ENCODE data around the gene ZBTB4. TPM values are rescaled to one million over a fixed set of nuclear protein-coding genes. Genes with fewer than 3 reads are reported as not detected.

ZBTB4 gene
- total RNA-seq, 1 donor from 2014 or later: 24.6 TPM

- TF ChIP-seq CTCF (conservative IDR thresholded peaks at IDR 0.05; ENCODE audit: low read depth, low read length): no peak
- no peak for DNase-seq (ENCODE audit: low read depth)
These were observed 22.9 kb upstream of the ZBTB4 start for GRCh38 chr17:7502171-7502847.

GRCh38 chr17:7501729-7502128 lies 22.3 kb upstream of the ZBTB4 start:
- no peak for DNase-seq (ENCODE audit: low read depth)
- no peak for TF ChIP-seq CTCF (conservative IDR thresholded peaks at IDR 0.05; ENCODE audit: low read depth, low read length)
- no peak overlapping the region for H3K4me3 ChIP-seq (ENCODE audit: low read depth, low read length)

More at GRCh38 chr17:7502171-7502847, 22.9 kb upstream of the ZBTB4 start:
- H3K4me3 ChIP-seq (ENCODE audit: low read depth, low read length): no peak overlapping the region

- H3K4me3 ChIP-seq (ENCODE audit: low read depth, low read length): no peak overlapping the region
- no peak for TF ChIP-seq CTCF (conservative IDR thresholded peaks at IDR 0.05; ENCODE audit: low read depth, low read length)
- DNase-seq (ENCODE audit: low read depth): no peak
These were observed 19.7 kb upstream of the ZBTB4 start for GRCh38 chr17:7499161-7499560.

GRCh38 chr17:7497636-7498035 lies 18.2 kb upstream of the ZBTB4 start:
- no peak overlapping the region for H3K4me3 ChIP-seq (ENCODE audit: low read depth, low read length)
- TF ChIP-seq CTCF (conservative IDR thresholded peaks at IDR 0.05; ENCODE audit: low read depth, low read length): no peak
- DNase-seq (ENCODE audit: low read depth): no peak

GRCh38 chr17:7497228-7497627 lies 17.8 kb upstream of the ZBTB4 start:
- no peak for TF ChIP-seq CTCF (conservative IDR thresholded peaks at IDR 0.05; ENCODE audit: low read depth, low read length)
- no peak overlapping the region for H3K4me3 ChIP-seq (ENCODE audit: low read depth, low read length)
- no peak for DNase-seq (ENCODE audit: low read depth)

- no peak for DNase-seq (ENCODE audit: low read depth)
- no peak for TF ChIP-seq CTCF (conservative IDR thresholded peaks at IDR 0.05; ENCODE audit: low read depth, low read length)
- H3K4me3 ChIP-seq (ENCODE audit: low read depth, low read length): no peak overlapping the region
These were observed 17.2 kb upstream of the ZBTB4 start for GRCh38 chr17:7496470-7497183.
